Skin of body (tissue), 3 donors: Measurements from ENCODE around the gene WDR93. TPM values are rescaled to one million over a fixed set of nuclear protein-coding genes. Genes with fewer than 3 reads are reported as not detected.

Experiments used
- DNase-seq: peaks from one replicate; lab custom pipeline; 2025; lab: John Stamatoyannopoulos, UW
- small RNA-seq: library from RNA; depleted of rRNA; stranded (forward); fragments of <200 nt; gene quantifications from one replicate; pipeline ENCODE3, GENCODE V24; 2014; ENCODE audit warnings: low replicate concordance
- total RNA-seq: library from RNA; depleted of rRNA; stranded (reverse); fragments of >200 nt; gene quantifications from one replicate; pipeline ENCODE4 v1.2.3, GENCODE V29; 2014

The WDR93 gene
- total RNA-seq, 1 donor from 2014 or later, result 0.20 TPM

GRCh38 chr15:89790206-89790605, 99.6 kb downstream of the WDR93 start:
- DNase-seq, result no peak

- no peak for DNase-seq
Measured at GRCh38 chr15:89790661-89791060, 100.0 kb downstream of the WDR93 start.

- DNase-seq, result no peak
Measured at GRCh38 chr15:89792106-89792805, 101.6 kb downstream of the WDR93 start.

Small RNA genes lying within 50 kb of the gene (small RNA-seq; reads per million reads assigned to genes)
- not detected for gene RNU6-132P

Other genes with a start within 250 kb of the WDR93 start
- 13.3 TPM for gene RHCG, start 194.2 kb upstream of the WDR93 start, total RNA-seq
- gene TICRR, start 115.3 kb upstream of the WDR93 start, total RNA-seq, result 2.4 TPM
- 7.0 TPM for gene KIF7, start 35.3 kb upstream of the WDR93 start, total RNA-seq
- 119 TPM for gene PLIN1, start 11.4 kb upstream of the WDR93 start, total RNA-seq
- 10.7 TPM for gene PEX11A, start 57 bp upstream of the WDR93 start, total RNA-seq
- 1.6 TPM for gene MESP1, start 60.4 kb downstream of the WDR93 start, total RNA-seq
- 0.30 TPM for gene MESP2, start 85.5 kb downstream of the WDR93 start, total RNA-seq
- 9.4 TPM for gene ANPEP, start 124.0 kb downstream of the WDR93 start, total RNA-seq
- 34.5 TPM for gene AP3S2, start 203.2 kb downstream of the WDR93 start, total RNA-seq
- 14.2 TPM for gene ARPIN, start 222.1 kb downstream of the WDR93 start, total RNA-seq